Measurements from ENCODE around the gene ASGR2.

Gene ASGR2

GRCh38 chr17:7060165-7060891 lies 54.3 kb downstream of the ASGR2 start:
- DNase-seq: no peak

- DNase-seq: no peak
Measured at GRCh38 chr17:7058831-7059447, 55.7 kb downstream of the ASGR2 start.

GRCh38 chr17:7056386-7056785 lies 58.2 kb downstream of the ASGR2 start:
- no peak for DNase-seq

All from CD4-positive, alpha-beta T cell treated with Interleukin-6 for 4 hours (primary cell).